Measurements from ENCODE around the gene P2RX1. TPM values are rescaled to one million over a fixed set of nuclear protein-coding genes. Genes with fewer than 3 reads are reported as not detected.

Gene P2RX1
- polyA plus RNA-seq, 2 of the 4 experiments (the other 2 are of a cell fraction), result 0.05 to 0.13 TPM

GRCh38 chr17:3884188-3884587, 32.1 kb downstream of the P2RX1 start:
- Histone ChIP-seq H3K4me2 (no peak overlapping the region), H3K4me3 (no peak overlapping the region), H3K4me1 (peaks cover 37% of the 10 kb centered on the region), H3K9me3 (no peaks in the 10 kb centered on the region), H3K27ac (no peak overlapping the region)
- FAIRE-seq, result no peak
- WGBS (ENCODE audit: missing lambda C conversion rate), result 83% methylated on average over 12 of the region's 12 CpGs
- TF ChIP-seq KDM5A (IDR thresholded peaks at IDR 0.05) (no peak), ATOH8 (CRISPR knock-in tag; IDR thresholded peaks at IDR 0.05; ENCODE audit: low read depth) (no peak), CBX8 (IDR thresholded peaks at IDR 0.05) (no peak), FOSL2 (IDR thresholded peaks at IDR 0.05) (no peak), FOSL2 (CRISPR knock-in tag; IDR thresholded peaks at IDR 0.05) (no peak), CBX2 (IDR thresholded peaks at IDR 0.05; ENCODE audit: borderline replicate concordance, low read depth) (no peak), EHF (CRISPR knock-in tag; IDR thresholded peaks at IDR 0.05) (no peak), RAD21 (conservative IDR thresholded peaks at IDR 0.05 in 1 of 2, IDR thresholded peaks at IDR 0.05 in 1 of 2) (no peak), NFE2L2 (conservative IDR thresholded peaks at IDR 0.05; ENCODE audit: low read length) (no peak), MAX (IDR thresholded peaks at IDR 0.05) (no peak), ZC3H11A (IDR thresholded peaks at IDR 0.05) (no peak), TFCP2L1 (CRISPR knock-in tag; IDR thresholded peaks at IDR 0.05) (no peak), MAZ (IDR thresholded peaks at IDR 0.05; ENCODE audit: borderline replicate concordance, low read depth, low read length) (no peak), ZFP36 (IDR thresholded peaks at IDR 0.05; ENCODE audit: borderline replicate concordance, partially characterized antibody) (no peak), TP53 (CRISPR knock-in tag; IDR thresholded peaks at IDR 0.05) (no peak), EP300 (IDR thresholded peaks at IDR 0.05) (no peak)
- ATAC-seq, result no peak
- ChIA-PET POLR2A (no interaction called here), CTCF (interaction anchor here (0.9 to 11.0 kb wide), 10 partner anchors 9 to 150 kb away, joined by 3 to 101 read pairs (median 4); partner anchors contain the start of genes NCBP3 and P2RX1)
- DNase-seq (ENCODE audit: low read depth in 1 of 2, low spot score in 1 of 2), result no peak

- H3K4me2 ChIP-seq, result no peak overlapping the region
- ChIA-PET CTCF (interaction anchor here (0.6 to 11.0 kb wide), 6 partner anchors 10 to 145 kb away, joined by 3 to 101 read pairs (median 6); partner anchors contain the start of gene CAMKK1), POLR2A (no interaction called here)
- DNase-seq (ENCODE audit: low read depth in 1 of 2, low spot score in 1 of 2) (no peak), FAIRE-seq (no peak), ATAC-seq (no peak)
- 48% methylated on average over 4 of the region's 4 CpGs for WGBS (ENCODE audit: missing lambda C conversion rate)
- H3K27ac ChIP-seq, result no peak overlapping the region
- TF ChIP-seq RFX5 (IDR thresholded peaks at IDR 0.05) (no peak), NPAS2 (CRISPR knock-in tag; IDR thresholded peaks at IDR 0.05; ENCODE audit: borderline replicate concordance) (no peak), FOSB (CRISPR knock-in tag; IDR thresholded peaks at IDR 0.05) (no peak), FOSL2 (IDR thresholded peaks at IDR 0.05) (no peak), FOSL2 (CRISPR knock-in tag; IDR thresholded peaks at IDR 0.05) (no peak), ZSCAN20 (CRISPR knock-in tag; IDR thresholded peaks at IDR 0.05) (no peak), FOXS1 (CRISPR knock-in tag; IDR thresholded peaks at IDR 0.05) (no peak), SREBF2 (IDR thresholded peaks at IDR 0.05) (no peak), EHF (CRISPR knock-in tag; IDR thresholded peaks at IDR 0.05) (no peak), POLR2AphosphoS2 (conservative IDR thresholded peaks at IDR 0.05; ENCODE audit: low read length) (no peak)
- no peak overlapping the region for H3K4me3 ChIP-seq
- H3K4me1 ChIP-seq, result peaks cover 18% of the 10 kb centered on the region
- no peaks in the 10 kb centered on the region for H3K9me3 ChIP-seq
Observed at GRCh38 chr17:3882276-3882675, 34.0 kb downstream of the P2RX1 start.

GRCh38 chr17:3880983-3881382, 35.3 kb downstream of the P2RX1 start:
- Histone ChIP-seq H3K9me3 (no peaks in the 10 kb centered on the region), H3K4me2 (no peak overlapping the region), H3K4me1 (peaks cover 5% of the 10 kb centered on the region), H3K27ac (no peak overlapping the region), H3K4me3 (no peak overlapping the region)
- no peak for FAIRE-seq
- TF ChIP-seq CBX8 (IDR thresholded peaks at IDR 0.05) (no peak), RFX5 (IDR thresholded peaks at IDR 0.05) (no peak), RNF2 (IDR thresholded peaks at IDR 0.05; ENCODE audit: borderline replicate concordance, low read depth) (no peak), EHF (CRISPR knock-in tag; IDR thresholded peaks at IDR 0.05) (no peak), MAFK (IDR thresholded peaks at IDR 0.05; ENCODE audit: partially characterized antibody) (no peak), ZFP36 (IDR thresholded peaks at IDR 0.05; ENCODE audit: borderline replicate concordance, partially characterized antibody) (peak; percentile 33)
- ChIA-PET CTCF (interaction anchor here (0.5 to 11.0 kb wide), 5 partner anchors 9 to 155 kb away, joined by 3 to 101 read pairs (median 11); no protein-coding TSS in a partner anchor), POLR2A (no interaction called here)
- 83% methylated on average over 7 of the region's 7 CpGs for WGBS (ENCODE audit: missing lambda C conversion rate)
- ATAC-seq, result no peak
- no peak for DNase-seq (ENCODE audit: low read depth in 1 of 2, low spot score in 1 of 2)
